H1 (cell line): Measurements from ENCODE around the gene GRID1. TPM values are rescaled to one million over a fixed set of nuclear protein-coding genes. Genes with fewer than 3 reads are reported as not detected.

Experiments
- CTCF ChIA-PET: fragments of 300-600 bp; sonication (Branson Sonifier 250); formaldehyde crosslinking; loops from one replicate; lab custom pipeline; 2021; ENCODE audit not compliant: partially characterized antibody; lab: Charles Lee
- POLR2A ChIA-PET: fragments of 300-600 bp; sonication (Branson Sonifier 250); formaldehyde crosslinking; loops from one replicate; lab custom pipeline; 2021; ENCODE audit warnings: inconsistent platforms; ENCODE audit not compliant: partially characterized antibody; lab: Charles Lee
- DNase-seq, 2 experiments: peaks; one replicate each; pipeline versions ENCODE4 v3.0.0 to v3.0.0-alpha.2; 2010 to 2022; ENCODE audit warnings: low spot score in 2 of 2, low read depth in 1 of 2, mixed read lengths in 1 of 2
- FAIRE-seq: peaks from 2 replicates; lab custom pipeline; 2011; peaks lifted over from hg19 to GRCh38; lab: Jason Lieb, UNC
- H2AFZ ChIP-seq: 2 replicates; pipeline ENCODE4 v1.8.1; 2012; ENCODE audit warnings: low read length, inconsistent platforms
- H2AK5ac ChIP-seq: 2 replicates; pipeline ENCODE4 v1.6.1; 2013; ENCODE audit warnings: low read depth, low read length
- H2BK120ac ChIP-seq: replicated peaks from 2 replicates; pipeline ENCODE3; 2013; ENCODE audit warnings: low read depth, low read length, inconsistent platforms
- H2BK12ac ChIP-seq: 2 replicates; pipeline ENCODE4 v1.6.1; 2013; ENCODE audit warnings: low read depth, low read length
- H2BK15ac ChIP-seq: 2 replicates; pipeline ENCODE4 v1.6.1; 2013; ENCODE audit warnings: low read length
- H2BK20ac ChIP-seq: 2 replicates; pipeline ENCODE4 v1.6.1; 2013; ENCODE audit warnings: low read length
- H2BK5ac ChIP-seq: 2 replicates; pipeline ENCODE4 v1.6.1; 2013; ENCODE audit warnings: low read depth, low read length
- H3K14ac ChIP-seq: 2 replicates; pipeline ENCODE4 v1.6.1; 2013; ENCODE audit warnings: inconsistent platforms; ENCODE audit not compliant: insufficient read length
- H3K18ac ChIP-seq: 2 replicates; pipeline ENCODE4 v1.6.1; 2013; ENCODE audit warnings: low read length; ENCODE audit errors: extremely low read depth
- H3K23ac ChIP-seq: 2 replicates; pipeline ENCODE4 v1.6.1; 2013; ENCODE audit warnings: inconsistent platforms; ENCODE audit not compliant: insufficient read length
- H3K23me2 ChIP-seq: 2 replicates; pipeline ENCODE4 v1.6.1; 2013; ENCODE audit warnings: low read depth, low read length
- H3K27ac ChIP-seq: 2 replicates; pipeline ENCODE4 v1.6.1; 2011; ENCODE audit warnings: low read depth, low read length, inconsistent platforms
- H3K27me3 ChIP-seq, 4 experiments: replicated peaks in 1 of 4; 1 replicate in 1 of 4; 2 replicates in 3 of 4; pipeline versions ENCODE4 v1.6.1 to v1.8.1; 2011 to 2013; ENCODE audit warnings: low read length in 3 of 4, mild to moderate bottlenecking in 3 of 4, inconsistent platforms in 2 of 4, mixed read lengths in 2 of 4, moderate library complexity in 1 of 4; ENCODE audit not compliant: control insufficient read depth in 3 of 4, insufficient read depth in 3 of 4; ENCODE audit errors: extremely low read depth in 1 of 4
- H3K36me3 ChIP-seq, 4 experiments: 2 replicates each; pipeline versions ENCODE4 v1.6.1 to v1.8.1; 2011 to 2013; ENCODE audit warnings: mild to moderate bottlenecking in 4 of 4, low read length in 3 of 4, moderate library complexity in 2 of 4, control low read depth in 1 of 4, inconsistent platforms in 1 of 4; ENCODE audit not compliant: insufficient read depth in 4 of 4, control insufficient read depth in 2 of 4
- H3K4ac ChIP-seq: replicated peaks from 2 replicates; pipeline ENCODE3; 2013; ENCODE audit warnings: low read length, low read depth, mixed read lengths, inconsistent platforms; ENCODE audit not compliant: insufficient read length
- H3K4me1 ChIP-seq, 4 experiments: replicated peaks in 1 of 4; 1 replicate in 1 of 4; 2 replicates in 3 of 4; pipeline versions ENCODE4 v1.6.1 to v1.8.1; 2011 to 2013; ENCODE audit warnings: low read length in 3 of 4, inconsistent platforms in 2 of 4, mixed read lengths in 1 of 4; ENCODE audit not compliant: insufficient read depth in 4 of 4, control insufficient read depth in 3 of 4
- H3K4me2 ChIP-seq, 2 experiments: 2 replicates each; pipeline versions ENCODE4 v1.6.1 to v1.8.1; 2011 to 2013; ENCODE audit warnings: low read depth in 2 of 2, low read length in 2 of 2, control low read depth in 1 of 2, inconsistent platforms in 1 of 2, mild to moderate bottlenecking in 1 of 2; ENCODE audit not compliant: insufficient read depth in 1 of 2
- H3K4me3 ChIP-seq, 4 experiments: fragments of 200-600, 300-600 bp in 1 of 4; sonication (generic), shearing (Covaris generic), sonication (Bioruptor Twin) in 1 of 4; 2 replicates each; pipeline versions ENCODE4 v1.5.1 to v1.8.1; 2011 to 2016; ENCODE audit warnings: low read length in 4 of 4, low read depth in 3 of 4, control low read depth in 2 of 4, inconsistent platforms in 2 of 4, mild to moderate bottlenecking in 2 of 4, mixed read lengths in 1 of 4, moderate library complexity in 1 of 4; ENCODE audit not compliant: insufficient read depth in 2 of 4; ENCODE audit errors: extremely low read depth in 1 of 4
- H3K56ac ChIP-seq: replicated peaks from 2 replicates; pipeline ENCODE3; 2013; ENCODE audit warnings: low read depth, mild to moderate bottlenecking, mixed read lengths, low read length, inconsistent platforms; ENCODE audit not compliant: insufficient read length
- H3K79me1 ChIP-seq: 2 replicates; pipeline ENCODE4 v1.6.1; 2013; ENCODE audit warnings: low read depth, low read length, control low read depth
- H3K79me2 ChIP-seq, 2 experiments: 2 replicates each; pipeline versions ENCODE4 v1.6.1 to v1.8.1; 2012 to 2013; ENCODE audit warnings: low read length in 2 of 2, mild to moderate bottlenecking in 2 of 2, inconsistent platforms in 1 of 2; ENCODE audit not compliant: insufficient read depth in 2 of 2, control insufficient read depth in 1 of 2
- H3K9ac ChIP-seq, 4 experiments: replicated peaks in 1 of 4; 1 replicate in 1 of 4; 2 replicates in 3 of 4; pipeline versions ENCODE4 v1.6.1 to v1.8.1; 2011 to 2013; ENCODE audit warnings: low read depth in 3 of 4, low read length in 3 of 4, control low read depth in 2 of 4, mild to moderate bottlenecking in 2 of 4, moderate library complexity in 2 of 4, inconsistent platforms in 1 of 4; ENCODE audit errors: extremely low read depth in 1 of 4
- H3K9me3 ChIP-seq, 2 experiments: 2 replicates each; pipeline versions ENCODE4 v1.6.1 to v1.8.1; 2012 to 2013; ENCODE audit warnings: mild to moderate bottlenecking in 2 of 2, moderate library complexity in 2 of 2, control low read depth in 1 of 2, inconsistent platforms in 1 of 2, low read depth in 1 of 2, low read length in 1 of 2, mixed read lengths in 1 of 2; ENCODE audit not compliant: insufficient read depth in 2 of 2
- H4K20me1 ChIP-seq, 2 experiments: replicated peaks in 1 of 2; 2 replicates each; pipeline versions ENCODE3 to v1.8.1; 2011 to 2013; ENCODE audit warnings: inconsistent platforms in 2 of 2, low read length in 2 of 2, mild to moderate bottlenecking in 1 of 2; ENCODE audit not compliant: insufficient read depth in 2 of 2, control insufficient read depth in 1 of 2
- H4K5ac ChIP-seq: 2 replicates; pipeline ENCODE4 v1.6.1; 2013; ENCODE audit warnings: low read length, low read depth, mixed read lengths, inconsistent platforms; ENCODE audit not compliant: insufficient read length
- H4K8ac ChIP-seq: 2 replicates; pipeline ENCODE4 v1.8.0; 2013; ENCODE audit warnings: mild to moderate bottlenecking, moderate library complexity, low read length, inconsistent platforms; ENCODE audit not compliant: insufficient read depth; ENCODE audit errors: extremely low read depth
- H4K91ac ChIP-seq: replicated peaks from 2 replicates; pipeline ENCODE3; 2013; ENCODE audit warnings: low read length, mixed read lengths, inconsistent platforms; ENCODE audit not compliant: insufficient read length
- MAFK ChIP-seq: IDR thresholded peaks from 2 replicates; pipeline ENCODE4 v1.6.1; 2012; ENCODE audit warnings: low read depth, mild to moderate bottlenecking, improper control_type of control experiment, low read length
- RFX5 ChIP-seq: IDR thresholded peaks from 2 replicates; pipeline ENCODE4 v1.6.1; 2011; ENCODE audit warnings: low read depth, low read length, improper control_type of control experiment, borderline replicate concordance
- RNF2 ChIP-seq: fragments of 200-900, 300-1000 bp; sonication (generic); IDR thresholded peaks from 2 replicates; pipeline ENCODE4 v1.7.1; 2016; ENCODE audit warnings: borderline replicate concordance, low read depth, mild to moderate bottlenecking, antibody characterized with exemption, low read length; ENCODE audit not compliant: poor library complexity, severe bottlenecking; ENCODE audit errors: missing control alignments
- WGBS, 2 experiments: shearing (Covaris generic) in 1 of 2; methylation state at CpG; one replicate each; pipeline versions ENCODE4 v1.1.6 to v1.1.7; 2013 to 2015; ENCODE audit warnings: low lambda C conversion rate in 2 of 2, mixed read lengths in 2 of 2, inconsistent platforms in 1 of 2, low coverage in 1 of 2, missing lambda C conversion rate in 1 of 2; ENCODE audit not compliant: insufficient replicate concordance in 2 of 2, insufficient coverage in 1 of 2, insufficient read length in 1 of 2; ENCODE audit errors: extremely low coverage in 1 of 2, missing lambda C conversion rate in 1 of 2; 5-methylcytosine and 5-hydroxymethylcytosine counted together
- polyA plus RNA-seq, 7 experiments: library from polyadenylated mRNA; depleted of rRNA in 3 of 7; stranded (reverse) in 5 of 7; unstranded in 2 of 7; fragments of >200 nt in 5 of 7; fragments of 200-250 nt in 2 of 7; gene quantifications; 1 replicate in 5 of 7; 2 replicates in 1 of 7; 4 replicates in 1 of 7; pipeline versions ENCODE4 v1.2.1 to v1.2.3, GENCODE V29; 2011 to 2013; ENCODE audit warnings: missing spikeins in 2 of 7, mixed read lengths in 2 of 7
- total RNA-seq: library from RNA; stranded (reverse); fragmentation: NEBNext Ultra II Directional; extraction: Animal tissue kit (Norgen Biotek cat#: 25700); gene quantifications from 2 replicates; pipeline ENCODE4 v1.2.1, GENCODE V29; 2021

Gene GRID1
- total and polyA plus RNA-seq, 2 of the 8 experiments (the other 6 are each of a cell fraction or from before 2014, with no cell fraction given), result 0.22 to 0.30 TPM

DNA sequence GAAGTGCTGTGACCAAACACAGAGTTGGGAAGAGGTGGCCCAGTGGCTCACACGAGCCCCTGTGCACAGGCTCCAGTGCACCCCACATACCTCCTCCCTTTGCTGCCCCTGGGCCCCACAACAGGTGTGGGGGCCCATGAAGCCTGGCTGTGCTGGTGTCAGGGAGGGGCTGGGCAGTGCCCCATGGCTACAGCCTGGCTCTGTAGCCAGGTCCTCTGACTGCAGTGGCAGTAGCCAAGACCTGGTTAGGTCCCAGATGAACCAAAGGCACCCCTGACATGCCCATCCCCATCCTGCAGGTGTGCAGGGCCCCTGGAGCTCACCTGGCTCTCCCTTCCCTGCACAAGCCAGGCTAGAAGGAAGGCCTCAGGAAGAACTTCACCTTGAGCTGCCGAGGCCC lies 176.3 kb downstream of the GRID1 start:
- FAIRE-seq, result no peak
- POLR2A ChIA-PET, result no interaction called here
- TF ChIP-seq MAFK (no peak), RFX5 (no peak), RNF2 (no peak)

More for the DNA sequence above, 176.3 kb downstream of the GRID1 start:
- Histone ChIP-seq H2AFZ (no peak overlapping the region), H4K20me1 (no peaks in the 10 kb centered on the region), H2BK15ac (no peak overlapping the region), H3K79me1 (no peaks in the 10 kb centered on the region), H3K79me2 (no peaks in the 10 kb centered on the region), H3K14ac (no peak overlapping the region), H3K4me2 (no peak overlapping the region), H3K23ac (no peak overlapping the region), H3K27me3 (no peaks in the 10 kb centered on the region), H2AK5ac (no peak overlapping the region), H3K4me3 (no peak overlapping the region), H4K5ac (no peak overlapping the region), H3K56ac (no peak overlapping the region), H3K36me3 (no peaks in the 10 kb centered on the region), H3K4me1 (no peaks in the 10 kb centered on the region; a peak in 1 of 7 replicates), H4K91ac (no peak overlapping the region), H4K8ac (no peak overlapping the region), H2BK12ac (no peak overlapping the region), H3K27ac (no peak overlapping the region), H2BK5ac (no peak overlapping the region), H3K18ac (no peak overlapping the region), H2BK20ac (no peak overlapping the region), H3K4ac (no peak overlapping the region), H3K9ac (no peak overlapping the region), H2BK120ac (no peak overlapping the region), H3K23me2 (peaks cover 3% of the 10 kb centered on the region; the same call in 1 of the 2 replicates), H3K9me3 (no peaks in the 10 kb centered on the region)
- WGBS, 2 experiments, result 80% methylated on average over 2 of the region's 2 CpGs; no CpG with 5 or more reads in 1 of the 2 experiments
- no peak for DNase-seq
- CTCF ChIA-PET, result interaction anchor here (0.6 to 1.7 kb wide), 5 partner anchors 9 to 185 kb away, joined by 3 to 10 read pairs (median 3); no protein-coding TSS in a partner anchor
